GM23248 (cell line): ENCODE results near the gene ATP1B3. TPM values are rescaled to one million over a fixed set of nuclear protein-coding genes. Genes with fewer than 3 reads are reported as not detected.

Source experiments
- DNase-seq: peaks from one replicate; pipeline ENCODE4 v3.0.0-alpha.2; 2015
- H2AFZ ChIP-seq: fragments of 200-600 bp; sonication (generic); 2 replicates; pipeline ENCODE4 v1.6.1; 2016; ENCODE audit warnings: antibody characterized with exemption
- H3F3A ChIP-seq: fragments of 200-600 bp; sonication (generic); 2 replicates; pipeline ENCODE4 v1.6.1; 2016; ENCODE audit warnings: mild to moderate bottlenecking, antibody characterized with exemption, mixed run types; ENCODE audit not compliant: insufficient read depth
- H3K27ac ChIP-seq: fragments of 200-600 bp; sonication (generic); 2 replicates; pipeline ENCODE4 v1.5.1; 2016; ENCODE audit warnings: mild to moderate bottlenecking
- H3K27me3 ChIP-seq: fragments of 200-600 bp; sonication (generic); replicated peaks from 2 replicates; pipeline ENCODE4 v1.6.1; 2016; ENCODE audit warnings: mild to moderate bottlenecking; ENCODE audit not compliant: insufficient read depth
- H3K36me3 ChIP-seq: fragments of 200-600 bp; sonication (generic); 2 replicates; pipeline ENCODE4 v1.6.1; 2016; ENCODE audit warnings: low read depth, mild to moderate bottlenecking
- H3K4me1 ChIP-seq: fragments of 200-600 bp; sonication (generic); 2 replicates; pipeline ENCODE4 v1.6.1; 2016; ENCODE audit warnings: mild to moderate bottlenecking; ENCODE audit not compliant: insufficient read depth
- H3K4me2 ChIP-seq: fragments of 200-600 bp; sonication (generic); one replicate; pipeline ENCODE4 v1.6.1; 2016; ENCODE audit warnings: mild to moderate bottlenecking; ENCODE audit not compliant: unreplicated experiment
- H3K4me3 ChIP-seq: fragments of 200-600 bp; sonication (generic); 2 replicates; pipeline ENCODE4 v1.5.1; 2016; ENCODE audit warnings: mild to moderate bottlenecking
- H3K79me2 ChIP-seq: fragments of 200-600 bp; sonication (generic); 2 replicates; pipeline ENCODE4 v1.6.1; 2016; ENCODE audit warnings: mild to moderate bottlenecking; ENCODE audit not compliant: insufficient read depth
- H3K9ac ChIP-seq: fragments of 200-600 bp; sonication (generic); 2 replicates; pipeline ENCODE4 v1.6.1; 2016; ENCODE audit warnings: mild to moderate bottlenecking
- H3K9me2 ChIP-seq: fragments of 200-600 bp; sonication (generic); 2 replicates; pipeline ENCODE4 v1.6.1; 2016; ENCODE audit warnings: mixed run types, mild to moderate bottlenecking, moderate library complexity; ENCODE audit not compliant: insufficient read depth
- H3K9me3 ChIP-seq: fragments of 200-600 bp; sonication (generic); one replicate; pipeline ENCODE4 v1.6.1; 2017; ENCODE audit warnings: low read depth
- H4K20me1 ChIP-seq: fragments of 200-600 bp; sonication (generic); 2 replicates; pipeline ENCODE4 v1.6.0; 2016; ENCODE audit not compliant: insufficient read depth
- EZH2 ChIP-seq: fragments of 200-600 bp; sonication (generic); IDR thresholded peaks from 2 replicates; pipeline ENCODE4 v1.6.1; 2018; ENCODE audit warnings: antibody characterized with exemption, mild to moderate bottlenecking; ENCODE audit not compliant: insufficient read depth, poor library complexity, severe bottlenecking
- EZH2phosphoT487 ChIP-seq: fragments of 200-600 bp; sonication (generic); IDR thresholded peaks from 2 replicates; pipeline ENCODE4 v1.6.1; 2018; ENCODE audit warnings: antibody characterized with exemption, moderate library complexity, mild to moderate bottlenecking, low read depth; ENCODE audit not compliant: insufficient read depth
- WGBS, 2 experiments: methylation state at CpG; one replicate each; pipeline ENCODE4 v1.1.6; 2015 to 2017; ENCODE audit warnings: low lambda C conversion rate in 2 of 2, low coverage in 1 of 2; ENCODE audit errors: missing lambda C conversion rate in 2 of 2; 5-methylcytosine and 5-hydroxymethylcytosine counted together
- in situ Hi-C: fragments of 300-500 bp; cut with MboI; formaldehyde crosslinking; loops from 2 replicates; pipeline ENCODE4 v1.15.0; 2020
- polyA plus RNA-seq: library from polyadenylated mRNA; unstranded; fragments of >200 nt; fragmentation: Nextera tagmentation; extraction: Ambion mirVana; gene quantifications from 2 replicates; pipeline ENCODE4 v1.2.1, GENCODE V29; 2016
- total RNA-seq: library from RNA; depleted of rRNA; stranded (reverse); fragments of >200 nt; shearing (Covaris generic); gene quantifications from 2 replicates; pipeline ENCODE4 v1.2.3, GENCODE V29; 2014

Gene ATP1B3
- total and polyA plus RNA-seq, 2 experiments from 2014 or later: 73.6 to 245 TPM

GRCh38 chr3:141835557-141836229 is 40.8 kb upstream of the ATP1B3 start:
- 84 to 87% methylated on average over 15 of the region's 15 CpGs for WGBS, 2 experiments
- H3K27ac ChIP-seq: no peak overlapping the region
- no peak overlapping the region for H3K4me3 ChIP-seq
- no peaks in the 10 kb centered on the region for H3K79me2 ChIP-seq
- H3K4me2 ChIP-seq: no peak overlapping the region
- 0 out of 2 replicates have a peak, but pooled peaks cover 3% of the 10 kb centered on the region for H3F3A ChIP-seq
- H2AFZ ChIP-seq: no peak overlapping the region
- TF ChIP-seq EZH2phosphoT487: no peak
- no peak for TF ChIP-seq EZH2
- H4K20me1 ChIP-seq: no peaks in the 10 kb centered on the region
- no peaks in the 10 kb centered on the region for H3K9me3 ChIP-seq
- no peak overlapping the region for H3K9ac ChIP-seq
- H3K36me3 ChIP-seq: no peaks in the 10 kb centered on the region
- H3K9me2 ChIP-seq: no peaks in the 10 kb centered on the region
- DNase-seq: no peak
- peaks cover 12% of the 10 kb centered on the region for H3K27me3 ChIP-seq
- in situ Hi-C loops: no loop called here
- peaks cover 2% of the 10 kb centered on the region for H3K4me1 ChIP-seq

GRCh38 chr3:141839389-141839788 is 37.1 kb upstream of the ATP1B3 start:
- Histone ChIP-seq H2AFZ (no peak overlapping the region), H3K4me1 (peaks cover 10% of the 10 kb centered on the region), H3K27ac (no peak overlapping the region), H3K36me3 (no peaks in the 10 kb centered on the region), H3K9ac (no peak overlapping the region), H3K9me3 (no peaks in the 10 kb centered on the region), H3K79me2 (no peaks in the 10 kb centered on the region), H4K20me1 (no peaks in the 10 kb centered on the region), H3K4me3 (no peak overlapping the region), H3K27me3 (no peaks in the 10 kb centered on the region), H3K9me2 (no peaks in the 10 kb centered on the region), H3K4me2 (no peak overlapping the region), H3F3A (0 out of 2 replicates have a peak, but pooled peaks cover 4% of the 10 kb centered on the region)
- no peak for TF ChIP-seq EZH2phosphoT487
- no peak for TF ChIP-seq EZH2
- no peak for DNase-seq
- in situ Hi-C loops: no loop called here

- WGBS, 2 experiments: 58 to 67% methylated on average over 6 of the region's 6 CpGs
Measured at GRCh38 chr3:141840737-141841544, 35.5 kb upstream of the ATP1B3 start.

GRCh38 chr3:141844108-141844507 is 32.3 kb upstream of the ATP1B3 start:
- no peak overlapping the region for H3K4me2 ChIP-seq
- H3K79me2 ChIP-seq: no peaks in the 10 kb centered on the region
- no peak for DNase-seq
- no peaks in the 10 kb centered on the region for H3K27me3 ChIP-seq
- H3K4me1 ChIP-seq: peaks cover 10% of the 10 kb centered on the region
- no peaks in the 10 kb centered on the region for H3K36me3 ChIP-seq
- H3K9me3 ChIP-seq: no peaks in the 10 kb centered on the region
- H3F3A ChIP-seq: 0 out of 2 replicates have a peak, but pooled peaks cover 4% of the 10 kb centered on the region
- H2AFZ ChIP-seq: no peak overlapping the region
- in situ Hi-C loops: no loop called here
- TF ChIP-seq EZH2 (no peak), EZH2phosphoT487 (no peak)
- H3K27ac ChIP-seq: no peak overlapping the region
- H3K9ac ChIP-seq: no peak overlapping the region
- no peaks in the 10 kb centered on the region for H3K9me2 ChIP-seq
- H4K20me1 ChIP-seq: no peaks in the 10 kb centered on the region
- 95 to 100% methylated on average over 1 of the region's 1 CpG for WGBS, 2 experiments
- no peak overlapping the region for H3K4me3 ChIP-seq

More at GRCh38 chr3:141840737-141841544, 35.5 kb upstream of the ATP1B3 start:
- H3K27me3 ChIP-seq: no peaks in the 10 kb centered on the region
- H3K9me2 ChIP-seq: no peaks in the 10 kb centered on the region
- H4K20me1 ChIP-seq: no peaks in the 10 kb centered on the region
- no peak overlapping the region for H2AFZ ChIP-seq
- in situ Hi-C loops: no loop called here
- no peak overlapping the region for H3K27ac ChIP-seq
- TF ChIP-seq EZH2phosphoT487 (no peak), EZH2 (no peak)
- H3K4me3 ChIP-seq: no peak overlapping the region
- no peaks in the 10 kb centered on the region for H3K79me2 ChIP-seq
- peak overlapping the region; percentile 21 for H3K4me2 ChIP-seq
- no peaks in the 10 kb centered on the region for H3K9me3 ChIP-seq
- H3K36me3 ChIP-seq: no peaks in the 10 kb centered on the region
- peak; percentile 61 for DNase-seq
- no peak overlapping the region for H3K9ac ChIP-seq
- H3K4me1 ChIP-seq: peaks cover 10% of the 10 kb centered on the region
- 0 out of 2 replicates have a peak, but pooled peaks cover 4% of the 10 kb centered on the region for H3F3A ChIP-seq
